GM21737 (cell line): Measurements from ENCODE around the gene CCDC112.

Experiments
- ATAC-seq: cut with Tn5 transposase; IDR thresholded peaks from one replicate; pipeline ENCODE4 v1.9.1; 2021; ENCODE audit warnings: mild to moderate bottlenecking, moderate library complexity; ENCODE audit not compliant: unreplicated experiment

CCDC112 gene

GRCh38 chr5:115317736-115318135, 21.3 kb upstream of the CCDC112 start:
- ATAC-seq: no peak

- no peak for ATAC-seq
Measured at GRCh38 chr5:115317320-115317719, 20.9 kb upstream of the CCDC112 start.

DNA sequence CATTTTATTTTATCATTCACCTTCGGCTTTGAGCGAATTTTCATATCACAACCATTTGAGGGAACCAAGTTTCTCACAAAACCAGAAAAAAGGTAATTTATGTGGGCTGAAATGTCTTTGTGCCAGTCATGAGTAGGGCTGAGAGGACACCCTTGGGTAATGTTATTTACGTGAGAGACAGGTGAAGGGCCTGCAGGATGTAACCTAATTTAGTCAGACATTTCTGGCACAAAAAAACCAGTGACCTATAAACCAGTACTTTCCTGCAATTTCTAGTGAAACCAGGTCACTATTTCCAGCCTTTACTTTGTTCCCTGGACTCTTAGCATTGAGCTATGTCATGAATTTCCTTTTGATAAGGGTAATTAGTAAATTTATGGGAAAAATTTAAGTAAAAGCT, 17.2 kb upstream of the CCDC112 start:
- no peak for ATAC-seq

- ATAC-seq: no peak
Measured at GRCh38 chr5:115313052-115313451, 16.6 kb upstream of the CCDC112 start.

DNA sequence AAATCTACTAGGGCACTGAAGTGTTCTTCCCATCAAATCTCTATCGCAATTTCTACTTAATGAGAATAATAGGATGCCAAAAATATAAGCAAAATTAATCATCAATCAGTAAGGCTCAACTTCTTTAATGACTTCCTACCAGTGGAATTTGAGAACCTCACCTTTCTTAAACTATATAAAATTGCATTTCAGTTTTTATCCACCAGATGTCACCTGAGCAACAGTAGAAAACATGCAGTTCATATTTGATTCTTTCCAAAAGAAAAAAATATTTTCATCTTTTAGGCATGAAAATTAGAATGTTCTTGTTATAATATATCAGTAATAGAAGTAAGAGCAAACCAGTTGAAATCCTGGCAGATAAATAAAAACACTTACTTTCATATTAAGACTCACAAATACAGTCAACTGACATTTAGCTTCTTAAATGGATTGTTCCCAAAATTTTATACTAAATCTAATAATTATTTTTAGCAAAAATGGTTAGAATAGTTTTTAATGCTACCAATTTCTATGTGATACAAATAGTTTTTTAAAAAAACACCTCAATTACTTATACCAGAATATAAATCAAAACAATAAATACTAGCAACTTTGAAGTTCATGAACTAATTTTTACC, 13.4 kb upstream of the CCDC112 start:
- no peak for ATAC-seq

DNA sequence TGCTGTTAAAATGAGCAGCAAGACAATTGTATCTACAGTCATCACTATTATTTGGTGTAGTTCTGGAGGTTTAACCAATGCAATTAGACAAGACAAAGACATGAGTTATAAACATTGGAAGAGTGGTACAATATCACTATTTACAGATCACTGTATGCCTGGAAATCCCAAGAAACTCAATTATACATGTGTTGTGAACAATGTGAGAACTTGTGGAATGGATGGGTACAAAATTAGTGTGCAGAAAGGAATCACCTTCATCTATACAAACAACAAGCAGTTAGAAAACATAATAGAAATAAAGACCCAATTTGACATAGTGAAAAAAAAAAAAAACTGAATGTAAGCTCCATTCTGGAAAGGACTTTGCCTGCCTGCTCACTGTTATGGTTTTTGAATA, 12.4 kb upstream of the CCDC112 start:
- ATAC-seq: no peak

- no peak for ATAC-seq
Measured at GRCh38 chr5:115306011-115306536, 9.6 kb upstream of the CCDC112 start.

- ATAC-seq: no peak
Measured at GRCh38 chr5:115304496-115304895, 8.0 kb upstream of the CCDC112 start.

DNA sequence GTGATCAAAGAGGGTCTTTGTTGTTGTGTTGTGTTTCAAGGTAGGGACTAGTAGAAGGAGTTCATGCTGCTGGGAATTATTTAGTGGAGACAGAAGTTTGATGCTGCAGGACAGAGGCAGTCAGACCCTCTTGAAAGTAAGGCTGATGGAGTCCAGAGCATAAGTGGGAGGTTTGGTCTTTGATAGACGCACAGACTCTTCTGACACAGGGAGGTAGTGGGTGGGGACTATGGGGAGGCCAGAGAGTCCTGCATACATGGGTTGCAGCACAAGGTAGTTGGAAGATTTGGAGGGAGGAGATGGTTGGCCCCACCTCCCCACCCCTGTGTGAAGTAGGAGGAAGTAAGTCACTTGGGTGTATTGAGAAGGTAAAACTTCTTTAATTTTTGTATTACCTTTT, 2.4 kb upstream of the CCDC112 start:
- no peak for ATAC-seq

DNA sequence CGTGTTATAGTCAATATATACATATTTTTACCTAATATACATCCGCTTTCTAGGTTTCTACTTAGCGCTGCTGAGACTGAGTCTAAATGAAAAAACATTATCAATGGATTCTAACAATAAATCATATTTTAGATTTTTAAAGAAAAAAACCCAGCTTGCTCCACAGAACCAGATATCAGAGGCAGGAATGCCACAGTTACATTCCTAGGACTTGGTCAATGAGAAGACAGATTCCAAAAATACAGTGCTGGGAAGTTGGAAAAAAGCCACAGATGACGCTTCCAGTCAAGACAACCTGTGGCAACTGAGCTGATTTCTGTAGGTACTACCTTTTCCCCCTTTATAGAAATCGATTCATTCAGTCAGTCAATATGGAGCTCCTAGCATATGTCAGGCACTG, 577 bp upstream of the CCDC112 start:
- no peak for ATAC-seq

DNA sequence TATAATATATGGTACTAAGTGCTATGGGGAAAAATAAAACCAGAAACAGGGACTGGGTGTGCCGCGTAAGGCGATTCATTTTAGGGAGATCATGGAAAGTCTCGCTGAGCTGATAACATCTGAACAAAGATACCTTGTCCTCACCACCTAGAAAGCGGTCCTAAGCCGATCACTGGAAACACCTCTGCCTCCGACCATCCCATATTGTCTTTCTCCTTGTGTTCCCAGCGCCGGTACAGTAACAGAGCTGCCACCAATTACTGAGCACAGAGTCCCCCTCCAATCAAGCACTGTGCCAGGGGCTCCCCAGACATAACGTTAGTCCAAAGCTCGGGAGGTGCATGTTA, 704 bp downstream of the CCDC112 start:
- no peak for ATAC-seq

DNA sequence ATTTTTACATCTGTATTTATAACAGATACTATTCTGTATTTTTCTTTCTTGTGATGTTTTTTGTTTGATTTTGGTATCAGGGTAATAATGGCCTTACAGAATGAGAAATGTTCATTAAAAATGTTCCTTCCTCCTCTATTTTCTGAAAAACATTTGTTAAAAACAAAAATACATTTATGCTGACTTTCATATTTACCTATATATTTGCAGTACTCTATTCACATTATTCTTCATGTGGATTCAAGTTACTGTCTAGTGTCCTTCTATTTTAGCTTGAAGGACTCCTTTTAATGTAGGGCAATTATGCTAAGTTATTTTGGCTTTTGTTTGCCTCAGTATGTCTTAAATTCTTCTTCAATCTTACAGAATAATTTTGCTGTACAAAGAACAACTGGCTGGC, 5.1 kb downstream of the CCDC112 start:
- ATAC-seq: no peak

GRCh38 chr5:115289104-115289503, 7.3 kb downstream of the CCDC112 start:
- ATAC-seq: no peak

DNA sequence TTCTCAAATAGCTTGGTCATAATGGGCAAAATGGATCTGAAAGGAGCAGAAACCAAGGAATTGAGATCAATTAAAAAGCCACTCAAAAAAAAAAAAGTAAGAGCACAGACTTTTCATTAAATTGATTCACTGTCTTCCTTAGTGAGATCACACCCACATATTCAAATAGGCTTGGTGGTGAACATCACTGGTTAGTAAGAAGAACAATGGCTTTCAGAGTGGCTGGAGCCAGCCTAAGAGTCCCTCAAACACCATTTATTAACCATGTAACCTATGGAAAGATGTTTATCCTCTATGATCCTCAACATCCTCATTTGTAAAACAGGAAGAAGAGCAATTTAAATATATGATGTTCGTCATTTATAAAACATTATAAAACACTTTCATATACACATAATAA, 12.4 kb downstream of the CCDC112 start:
- ATAC-seq: no peak

DNA sequence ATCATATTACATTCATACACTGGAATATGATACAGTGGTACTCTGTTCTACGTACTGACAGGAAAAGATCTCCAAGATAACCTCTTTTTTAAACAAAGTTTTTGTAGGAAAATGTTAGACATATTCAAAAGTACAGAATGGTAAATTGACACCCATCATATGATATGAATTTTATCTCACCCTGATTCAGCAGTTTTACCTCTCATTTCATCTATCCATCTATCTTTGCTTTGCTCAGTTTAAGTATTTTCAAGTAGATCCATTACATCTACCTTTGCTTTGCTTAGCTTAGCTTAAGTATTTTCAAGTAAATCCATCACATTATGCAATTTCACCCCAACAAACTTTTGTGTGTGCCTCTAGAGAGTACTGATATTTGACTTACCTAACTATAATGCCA, 14.3 kb downstream of the CCDC112 start:
- ATAC-seq: no peak

- no peak for ATAC-seq
Measured at GRCh38 chr5:115274584-115274983, 21.9 kb downstream of the CCDC112 start.

DNA sequence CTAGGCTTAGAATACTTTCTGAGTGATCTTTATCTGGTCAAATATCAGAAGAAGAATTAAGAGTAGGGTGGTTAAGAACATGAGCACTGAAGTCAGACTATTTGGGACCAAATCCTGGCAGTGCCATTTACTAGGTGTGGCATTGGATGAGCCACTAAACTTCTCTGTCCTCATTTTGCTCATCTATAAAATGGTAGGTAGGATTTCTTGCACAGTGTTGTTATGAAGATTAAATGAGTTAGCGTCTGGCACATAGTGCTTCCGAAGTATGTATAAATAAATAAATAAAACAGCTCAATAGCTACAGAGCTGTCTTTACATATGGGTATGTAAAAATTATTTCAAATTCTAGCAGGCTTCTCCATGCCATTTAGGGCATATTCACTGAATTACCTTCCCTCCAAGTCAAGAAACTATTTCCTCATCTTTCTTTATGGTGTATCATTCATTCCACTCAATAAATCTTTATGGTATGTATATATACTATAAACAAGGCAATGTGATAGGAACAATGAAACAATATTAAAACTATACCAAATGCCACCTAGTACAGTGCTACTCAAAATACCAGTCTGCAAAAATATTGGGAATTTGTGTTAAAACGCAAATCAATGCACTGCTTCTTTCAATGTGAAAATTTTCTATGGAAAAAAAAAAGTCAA, 24.0 kb downstream of the CCDC112 start:
- no peak for ATAC-seq

- no peak for ATAC-seq
Measured at GRCh38 chr5:115271295-115272050, 25.0 kb downstream of the CCDC112 start.

GRCh38 chr5:115267617-115268016, 28.8 kb downstream of the CCDC112 start:
- ATAC-seq: no peak

DNA sequence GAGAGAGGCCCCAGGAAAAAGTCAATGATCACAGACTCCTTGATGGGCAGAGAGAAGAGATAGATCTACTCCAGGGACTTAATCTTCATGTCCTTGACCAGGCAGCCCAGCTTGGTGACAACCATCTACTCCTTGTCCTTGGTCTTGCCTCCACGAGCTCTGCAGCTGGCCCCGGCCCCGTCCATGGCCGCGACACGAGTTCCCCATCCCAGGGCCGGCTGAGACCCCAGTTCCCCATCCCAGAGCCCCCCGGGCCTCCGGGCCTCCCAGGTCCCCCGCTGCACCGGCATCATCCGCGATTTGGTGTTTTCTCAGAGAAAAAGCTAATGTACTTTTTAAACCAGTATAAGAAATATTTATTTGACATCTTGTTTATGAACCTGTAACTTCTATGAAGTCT, 31.2 kb downstream of the CCDC112 start:
- ATAC-seq: no peak

- no peak for ATAC-seq
Measured at GRCh38 chr5:115264786-115265185, 31.7 kb downstream of the CCDC112 start.

DNA sequence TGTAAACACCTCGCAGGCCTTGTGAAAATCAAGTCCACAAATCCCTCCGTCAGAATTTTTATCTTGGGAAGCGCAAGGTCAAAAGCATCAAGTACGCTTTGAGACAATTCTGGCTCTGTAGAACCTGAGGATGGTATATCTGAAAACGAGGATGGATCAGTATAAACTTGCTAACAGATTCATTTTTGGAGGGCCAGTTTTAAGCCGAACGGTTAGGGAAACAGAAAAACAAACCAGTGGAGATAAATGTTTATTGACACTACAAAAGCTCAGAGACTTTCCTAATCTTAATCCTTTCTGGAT, 33.4 kb downstream of the CCDC112 start:
- ATAC-seq: no peak
